Stimulated activated effector memory CD8-positive, alpha-beta T cell treated with anti-CD3 and anti-CD28 coated beads, Interleukin-12 subunit alpha, Interleukin-12 subunit beta, amount 100 ng/mL, for 72 hours (primary cell): ENCODE data around the gene CMIP.

Experiments
- ATAC-seq: fragments of 150-1000 bp; cut with Tn5 transposase; 2 replicates; pipeline ENCODE4 v1.10.0; 2021
- DNase-seq, 2 donors: peaks; one replicate each; pipeline ENCODE4 v3.0.0; 2021 to 2022; ENCODE audit warnings: low spot score in 2 of 2
- H3K27ac Mint-ChIP-seq: one replicate; pipeline ENCODE4 v1.8.0; 2022; ENCODE audit warnings: mild to moderate bottlenecking, mixed read lengths
- H3K36me3 Mint-ChIP-seq: one replicate; pipeline ENCODE4 v1.8.0; 2022; ENCODE audit warnings: mild to moderate bottlenecking, mixed read lengths
- H3K4me1 Mint-ChIP-seq: one replicate; pipeline ENCODE4 v1.8.0; 2022; ENCODE audit warnings: mixed read lengths
- H3K4me3 Mint-ChIP-seq: one replicate; pipeline ENCODE4 v1.8.0; 2022; ENCODE audit warnings: mild to moderate bottlenecking, mixed read lengths
- H3K9me3 Mint-ChIP-seq: one replicate; pipeline ENCODE4 v1.8.0; 2022; ENCODE audit warnings: mixed read lengths

The CMIP gene

GRCh38 chr16:81449899-81450608, 5.4 kb downstream of the CMIP start:
- no peak for DNase-seq
- no peak for ATAC-seq
- H3K27ac Mint-ChIP-seq: peak overlapping the region; percentile 45
- H3K4me1 Mint-ChIP-seq: peaks cover 89% of the 10 kb centered on the region
- H3K4me3 Mint-ChIP-seq: no peak overlapping the region
- H3K9me3 Mint-ChIP-seq: peaks cover 3% of the 10 kb centered on the region
- H3K36me3 Mint-ChIP-seq: peaks cover 10% of the 10 kb centered on the region

DNA sequence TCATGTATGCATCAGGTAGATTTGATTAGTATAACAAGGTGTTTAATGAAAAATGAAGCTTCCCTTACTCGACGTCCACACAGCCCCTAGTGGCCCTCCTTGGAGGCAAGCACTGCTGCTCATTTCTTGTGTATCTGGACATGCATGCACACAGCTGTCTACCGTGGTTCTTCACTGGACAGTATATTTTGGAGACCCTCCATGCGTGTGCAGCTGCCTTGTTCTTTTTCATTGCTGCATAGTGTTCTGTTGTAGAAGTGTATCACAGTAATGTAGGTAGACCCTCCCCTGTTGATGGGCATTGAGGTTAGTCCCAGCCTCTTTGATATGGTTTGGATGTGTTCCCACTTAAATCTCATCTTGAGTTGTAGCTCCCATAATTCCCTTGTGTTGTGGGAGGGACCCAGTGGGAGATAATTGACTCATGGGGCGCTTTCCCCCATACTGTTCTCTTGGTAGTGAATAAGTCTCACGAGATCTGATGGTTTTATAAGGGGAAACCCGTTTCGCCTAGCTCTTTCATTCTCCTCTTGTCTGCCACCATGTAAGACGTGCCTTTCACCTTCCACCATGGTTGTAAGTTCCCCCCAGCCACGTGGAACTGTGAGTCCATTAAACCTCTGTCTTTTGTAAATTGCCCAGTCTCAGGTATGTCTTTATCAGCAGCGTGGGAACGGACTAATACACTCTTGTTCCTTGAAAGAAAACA, 6.3 kb downstream of the CMIP start:
- ATAC-seq: no peak
- Mint-ChIP-seq H3K27ac (no peak overlapping the region), H3K9me3 (peaks cover 3% of the 10 kb centered on the region), H3K4me3 (peak overlapping the region; percentile 59), H3K4me1 (peaks cover 95% of the 10 kb centered on the region), H3K36me3 (peaks cover 10% of the 10 kb centered on the region)
- no peak for DNase-seq

DNA sequence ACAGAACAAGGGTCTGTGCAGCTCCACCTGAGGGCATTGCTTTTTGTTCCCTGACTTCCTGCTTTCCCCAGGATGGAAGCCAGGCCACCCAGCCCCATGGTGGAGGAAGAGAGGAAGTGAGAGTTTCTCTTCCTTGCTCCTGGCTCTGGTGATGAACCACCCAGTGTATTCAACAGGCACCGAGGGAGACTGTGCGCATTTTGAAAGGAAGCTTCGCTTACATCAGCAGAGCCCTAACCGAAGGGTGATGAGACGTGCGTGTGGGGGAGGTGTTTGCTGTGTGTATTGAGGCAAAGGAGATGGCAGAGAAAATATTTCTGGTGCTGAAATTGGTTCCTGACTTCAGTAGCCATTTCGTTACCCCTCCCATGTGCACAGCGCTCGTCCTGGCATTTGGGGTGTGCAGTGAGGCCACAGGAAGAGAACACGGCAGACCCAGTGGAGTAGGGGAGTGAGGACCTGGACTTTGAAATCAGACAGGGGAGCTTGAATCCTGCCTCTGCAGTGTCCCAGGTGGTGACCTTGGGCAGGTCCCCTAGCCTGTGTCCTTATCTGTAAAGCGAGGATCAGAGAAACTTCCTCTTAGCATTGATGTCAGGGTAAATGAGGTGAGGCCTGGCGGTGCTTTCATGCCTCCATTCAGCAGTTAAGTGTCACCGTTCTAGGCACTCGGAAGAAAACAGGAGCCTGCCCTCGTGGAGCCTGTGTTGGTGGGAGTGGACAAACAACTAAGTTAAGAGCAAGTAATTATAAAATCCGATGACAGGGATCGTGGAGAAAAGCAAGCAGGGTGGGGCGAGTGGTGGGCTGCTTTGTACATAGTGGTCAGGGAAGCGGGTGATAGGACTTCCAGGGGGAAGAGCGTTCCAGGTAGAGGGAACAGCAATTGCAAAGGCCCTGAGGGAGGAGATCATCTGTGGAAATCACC, 7.4 kb downstream of the CMIP start:
- peaks cover 95% of the 10 kb centered on the region for H3K4me1 Mint-ChIP-seq
- peaks cover 5% of the 10 kb centered on the region for H3K36me3 Mint-ChIP-seq
- H3K4me3 Mint-ChIP-seq: peak overlapping the region; percentile 59
- ATAC-seq (peak; percentile 80), DNase-seq (no peak)
- H3K27ac Mint-ChIP-seq: peak overlapping the region; percentile 92
- H3K9me3 Mint-ChIP-seq: peaks cover 3% of the 10 kb centered on the region

GRCh38 chr16:81453091-81453728, 8.6 kb downstream of the CMIP start:
- Mint-ChIP-seq H3K4me1 (peaks cover 94% of the 10 kb centered on the region), H3K36me3 (peaks cover 5% of the 10 kb centered on the region), H3K27ac (peak overlapping the region; percentile 92), H3K4me3 (no peak overlapping the region), H3K9me3 (peaks cover 3% of the 10 kb centered on the region)
- no peak for DNase-seq
- no peak for ATAC-seq

DNA sequence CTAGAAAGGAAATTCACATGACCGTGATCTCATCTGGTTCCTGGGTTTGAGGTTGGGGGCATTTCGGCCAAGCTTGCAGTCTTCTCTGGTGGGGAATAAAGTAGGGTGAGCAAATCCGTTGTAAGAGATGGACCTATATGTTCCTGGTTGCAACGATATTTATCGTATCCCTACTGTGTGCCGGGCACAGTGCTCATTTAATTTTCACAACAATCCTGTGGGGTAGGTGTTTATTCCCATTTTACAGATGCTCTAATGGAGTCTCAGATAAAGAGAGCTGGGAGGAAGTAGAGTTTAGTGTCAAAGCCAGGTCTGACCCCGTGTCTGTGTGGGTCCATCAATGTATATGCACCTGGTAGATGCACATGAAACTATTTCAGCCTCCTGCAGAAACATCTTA, 9.4 kb downstream of the CMIP start:
- Mint-ChIP-seq H3K4me1 (peaks cover 93% of the 10 kb centered on the region), H3K27ac (no peak overlapping the region)
- DNase-seq: no peak

DNA sequence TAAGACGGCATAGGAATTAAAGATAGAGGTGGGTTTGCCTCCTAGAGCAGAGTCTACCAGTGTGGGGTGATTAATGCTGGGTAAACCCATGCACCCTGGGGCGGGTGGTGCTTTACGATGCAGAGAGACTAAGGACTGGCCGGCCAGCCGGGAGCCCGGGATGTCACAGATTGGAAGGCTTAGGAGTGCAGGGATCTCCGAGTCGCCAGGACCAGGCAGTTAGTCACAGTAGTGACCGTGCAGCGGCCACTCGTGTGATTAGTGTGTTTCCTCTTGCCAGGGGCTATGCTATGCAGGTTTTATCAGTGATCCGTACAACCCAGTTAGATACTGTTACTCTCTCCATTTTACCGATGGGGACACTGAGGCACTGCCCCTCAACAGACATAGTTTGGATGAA, 10.4 kb downstream of the CMIP start:
- Mint-ChIP-seq H3K4me1 (peaks cover 89% of the 10 kb centered on the region), H3K27ac (peak overlapping the region; percentile 11), H3K36me3 (peaks cover 11% of the 10 kb centered on the region), H3K9me3 (peaks cover 3% of the 10 kb centered on the region), H3K4me3 (no peak overlapping the region)
- ATAC-seq (no peak), DNase-seq (no peak)

More for the DNA sequence above, 9.4 kb downstream of the CMIP start:
- ATAC-seq: no peak
- H3K36me3 Mint-ChIP-seq: peaks cover 11% of the 10 kb centered on the region
- H3K9me3 Mint-ChIP-seq: peaks cover 3% of the 10 kb centered on the region
- no peak overlapping the region for H3K4me3 Mint-ChIP-seq

DNA sequence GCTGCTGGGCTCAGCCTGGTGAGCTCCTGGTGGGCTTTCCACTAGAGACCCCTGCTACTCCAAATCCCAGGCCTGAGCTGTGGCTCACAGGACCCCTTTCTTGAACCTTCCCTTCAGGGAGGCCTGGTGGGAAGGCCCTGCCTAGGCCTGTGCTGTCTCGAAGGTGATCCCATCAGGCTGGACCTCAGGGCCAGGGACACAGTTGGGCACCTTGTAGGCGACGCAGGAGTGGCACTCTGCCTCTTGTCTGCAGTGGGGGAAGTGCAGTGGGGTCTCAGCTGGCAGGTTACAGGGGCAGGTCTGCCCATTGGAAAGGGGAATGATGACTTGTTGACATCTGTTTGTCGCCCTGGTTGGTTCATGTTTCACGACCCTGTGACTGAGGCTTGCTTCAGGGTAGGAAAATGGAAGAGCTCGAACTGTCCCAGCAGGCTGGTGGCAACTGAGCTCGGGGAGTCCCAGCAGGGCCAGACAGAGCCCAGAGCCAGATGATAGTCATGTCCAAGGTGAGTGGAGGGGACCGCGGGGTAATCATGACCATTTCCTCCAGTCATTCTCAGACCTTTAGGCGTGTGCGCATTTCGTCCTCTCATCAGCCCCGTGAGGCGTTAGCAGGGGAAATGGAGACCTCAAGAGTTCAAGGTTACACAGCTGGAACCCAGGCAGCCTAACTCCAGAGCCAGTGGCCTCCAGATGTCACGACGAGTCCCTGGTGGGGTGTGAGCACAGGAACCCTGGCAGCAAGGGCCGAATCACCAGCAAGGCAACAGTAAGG, 11.3 kb downstream of the CMIP start:
- H3K27ac Mint-ChIP-seq: peak overlapping the region; percentile 68
- H3K4me1 Mint-ChIP-seq: peaks cover 91% of the 10 kb centered on the region
- H3K4me3 Mint-ChIP-seq: no peak overlapping the region
- DNase-seq (no peak), ATAC-seq (no peak)
- peaks cover 11% of the 10 kb centered on the region for H3K36me3 Mint-ChIP-seq
- H3K9me3 Mint-ChIP-seq: peaks cover 3% of the 10 kb centered on the region

- Mint-ChIP-seq H3K9me3 (no peaks in the 10 kb centered on the region), H3K4me1 (peaks cover 91% of the 10 kb centered on the region), H3K27ac (peak overlapping the region; percentile 68), H3K4me3 (no peak overlapping the region), H3K36me3 (peaks cover 11% of the 10 kb centered on the region)
- ATAC-seq (no peak), DNase-seq (no peak)
Observed at GRCh38 chr16:81456523-81457325, 12.1 kb downstream of the CMIP start.

- Mint-ChIP-seq H3K36me3 (peaks cover 11% of the 10 kb centered on the region), H3K9me3 (no peaks in the 10 kb centered on the region), H3K4me1 (peaks cover 91% of the 10 kb centered on the region), H3K4me3 (no peak overlapping the region), H3K27ac (peak overlapping the region; percentile 68)
- DNase-seq (no peak), ATAC-seq (no peak)
Observed at GRCh38 chr16:81457326-81458133, 12.9 kb downstream of the CMIP start.

DNA sequence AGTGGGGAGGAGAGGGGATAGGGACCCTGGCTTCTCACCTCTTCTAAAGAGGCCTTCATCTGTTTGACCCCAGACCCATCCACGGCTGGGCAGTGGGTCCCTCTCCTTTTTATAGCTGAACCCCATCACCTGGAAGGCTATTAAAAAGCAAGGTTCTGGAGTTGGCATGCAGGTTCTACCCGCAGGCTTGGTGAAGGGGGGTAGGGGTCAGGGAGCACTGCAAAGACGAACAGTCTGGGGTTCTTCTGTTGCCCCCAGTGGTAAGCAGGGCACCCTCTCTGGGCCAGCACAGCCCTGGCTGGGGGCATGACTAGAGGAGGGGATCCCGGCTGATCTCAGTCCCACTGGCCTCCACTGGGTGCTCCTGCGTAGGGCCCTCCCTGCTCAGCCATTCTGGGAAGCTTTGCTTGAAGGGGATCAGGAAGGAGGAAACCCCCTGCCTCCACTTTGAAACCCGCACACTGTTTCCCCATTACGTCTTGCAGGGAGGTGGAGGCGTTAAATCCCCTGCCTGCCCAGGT, 13.6 kb downstream of the CMIP start:
- no peak overlapping the region for H3K4me3 Mint-ChIP-seq
- H3K9me3 Mint-ChIP-seq: no peaks in the 10 kb centered on the region
- peaks cover 11% of the 10 kb centered on the region for H3K36me3 Mint-ChIP-seq
- peaks cover 88% of the 10 kb centered on the region for H3K4me1 Mint-ChIP-seq
- DNase-seq: no peak
- peak overlapping the region; percentile 68 for H3K27ac Mint-ChIP-seq
- ATAC-seq: no peak

DNA sequence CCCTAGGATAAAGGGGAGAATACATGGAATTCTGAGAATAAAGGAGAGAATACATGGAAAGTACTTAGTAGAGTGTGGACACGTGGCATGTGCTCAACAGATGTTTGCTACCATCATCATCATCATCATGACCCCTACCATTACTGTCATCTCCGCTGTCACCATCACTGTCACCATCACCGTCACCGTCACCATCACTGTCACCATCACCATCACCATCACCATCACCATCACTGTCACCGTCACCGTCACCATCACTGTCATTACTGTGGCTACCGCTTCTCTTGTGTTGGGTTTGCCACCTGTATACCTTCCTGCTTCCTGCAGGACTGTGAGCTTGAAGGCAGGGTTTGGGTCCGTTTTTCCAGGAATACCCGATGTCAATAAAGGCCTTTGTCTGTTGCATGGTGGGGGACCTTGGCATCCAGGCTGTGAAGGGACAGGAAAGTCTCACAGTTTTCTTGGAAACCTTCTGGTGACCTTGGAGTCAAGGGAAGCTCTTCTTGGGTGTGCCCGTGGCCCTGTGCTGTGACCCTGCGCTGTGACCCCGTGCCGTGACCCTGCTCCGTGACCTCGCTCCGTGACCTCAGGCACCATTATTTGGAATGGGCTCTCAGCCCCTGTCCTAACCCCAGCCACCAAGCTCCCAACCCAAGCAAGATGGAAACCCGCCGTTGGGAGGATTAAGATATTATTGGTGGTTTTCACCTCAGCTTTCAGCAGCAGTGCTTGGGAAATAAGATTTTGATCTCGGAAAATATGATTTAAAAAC, 14.4 kb downstream of the CMIP start:
- H3K9me3 Mint-ChIP-seq: no peaks in the 10 kb centered on the region
- ATAC-seq: no peak
- H3K36me3 Mint-ChIP-seq: peaks cover 11% of the 10 kb centered on the region
- H3K27ac Mint-ChIP-seq: peak overlapping the region; percentile 68
- no peak for DNase-seq
- H3K4me3 Mint-ChIP-seq: no peak overlapping the region
- peaks cover 84% of the 10 kb centered on the region for H3K4me1 Mint-ChIP-seq

GRCh38 chr16:81460075-81460474, 15.5 kb downstream of the CMIP start:
- H3K36me3 Mint-ChIP-seq: peaks cover 11% of the 10 kb centered on the region
- ATAC-seq (no peak), DNase-seq (no peak)
- peak overlapping the region; percentile 7 for H3K27ac Mint-ChIP-seq
- peaks cover 84% of the 10 kb centered on the region for H3K4me1 Mint-ChIP-seq
- H3K9me3 Mint-ChIP-seq: no peaks in the 10 kb centered on the region
- H3K4me3 Mint-ChIP-seq: no peak overlapping the region
